ENCODE measurements around the gene TMOD1.
"Not testable (repeated sequence)": the region's sequence is repeated elsewhere in the genome, so short reads cannot be mapped to it uniquely, and the experiment has no call there.

The TMOD1 gene

GRCh38 chr9:97501177-97501971 lies at the start of gene TMOD1:
TMOD1 (plus strand) TSS chr9:97501666; CDS start chr9:97524189, 22,523 bp downstream.
- DNase-seq, result peak; percentile 61

- not testable (repeated sequence) for DNase-seq
Measured at GRCh38 chr9:97453573-97453972, 47.9 kb upstream of the TMOD1 start.

GRCh38 chr9:97456841-97457240 lies 44.6 kb upstream of the TMOD1 start:
- DNase-seq, result not testable (repeated sequence)

GRCh38 chr9:97459326-97459725 lies 42.1 kb upstream of the TMOD1 start:
- DNase-seq, result no peak

DNA sequence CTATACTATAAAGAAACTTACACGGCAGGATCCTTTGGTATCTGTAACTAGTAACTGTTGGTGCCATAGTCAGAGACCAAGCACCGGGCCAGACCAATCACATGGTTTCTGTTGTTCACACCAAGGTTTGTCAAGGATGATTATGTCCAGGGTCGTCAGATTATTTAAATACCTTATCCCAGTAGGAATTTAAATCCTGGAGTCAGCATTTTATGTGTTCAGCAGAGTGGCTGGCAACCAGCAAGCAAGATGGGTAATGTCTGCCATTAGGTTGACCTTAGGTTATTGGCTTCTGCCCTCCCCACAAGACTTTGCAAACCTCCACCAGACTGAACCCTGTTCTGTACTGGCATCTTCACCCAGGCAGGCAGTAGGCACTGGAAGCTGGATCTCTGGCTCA lies 39.3 kb upstream of the TMOD1 start:
- DNase-seq, result no peak

DNA sequence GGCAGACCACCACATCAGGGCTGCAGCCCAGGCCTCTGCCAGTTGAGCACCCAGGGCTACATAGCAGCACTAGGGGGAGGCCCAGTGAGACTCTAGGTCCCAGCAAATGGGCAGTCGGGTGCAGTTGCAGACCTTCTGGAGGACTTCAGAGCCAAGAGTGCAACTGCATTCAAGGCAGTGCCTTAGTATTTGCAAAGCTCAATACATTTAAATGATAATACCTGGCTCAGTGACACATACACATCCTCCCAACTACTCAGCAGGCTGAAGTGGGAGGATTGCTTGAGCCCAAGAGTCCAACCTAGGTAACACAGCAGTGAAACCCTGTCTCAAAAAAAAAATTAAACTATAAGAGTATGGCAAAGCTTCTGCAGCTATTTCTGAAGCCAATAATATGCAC lies 38.6 kb upstream of the TMOD1 start:
- no peak for DNase-seq

DNA sequence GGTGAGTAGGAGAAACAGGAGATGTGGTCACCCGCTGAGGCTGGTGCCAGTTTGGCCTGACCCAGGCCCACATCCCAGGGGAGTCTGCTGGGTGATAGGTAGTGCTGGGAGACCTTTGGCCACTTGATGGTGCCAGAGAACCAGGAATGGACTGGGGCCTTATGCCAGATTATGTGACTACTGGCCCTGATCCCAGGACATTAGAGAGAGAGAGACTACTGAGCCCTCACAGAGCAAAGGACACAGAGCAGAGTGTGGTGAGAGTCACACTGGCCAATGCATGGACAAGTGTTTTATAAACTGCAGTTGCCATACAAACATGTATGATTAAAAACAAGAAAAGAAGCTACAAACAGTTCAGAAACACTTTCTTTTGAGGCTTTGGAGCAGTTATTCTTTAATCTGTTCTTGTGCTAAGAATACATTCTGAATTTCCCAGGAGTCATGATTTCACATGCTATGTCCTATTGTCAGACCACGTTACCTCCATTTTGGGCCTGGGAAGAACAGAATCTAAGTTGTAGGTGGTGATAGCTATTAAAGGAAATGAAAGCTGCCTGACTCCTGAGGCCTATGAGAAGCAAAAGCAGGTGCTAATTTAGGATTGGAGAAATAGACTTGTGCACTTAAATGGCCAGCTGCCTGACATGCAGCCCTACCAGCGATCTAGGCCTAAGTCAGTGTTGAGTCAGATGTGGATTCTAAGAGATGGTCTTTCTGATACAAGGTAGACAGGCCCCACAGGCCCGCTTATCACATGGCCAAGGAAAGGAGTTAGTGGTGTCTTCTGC lies 32.6 kb upstream of the TMOD1 start:
- DNase-seq, result peak; percentile 66

GRCh38 chr9:97470076-97470475 lies 31.4 kb upstream of the TMOD1 start:
- no peak for DNase-seq

DNA sequence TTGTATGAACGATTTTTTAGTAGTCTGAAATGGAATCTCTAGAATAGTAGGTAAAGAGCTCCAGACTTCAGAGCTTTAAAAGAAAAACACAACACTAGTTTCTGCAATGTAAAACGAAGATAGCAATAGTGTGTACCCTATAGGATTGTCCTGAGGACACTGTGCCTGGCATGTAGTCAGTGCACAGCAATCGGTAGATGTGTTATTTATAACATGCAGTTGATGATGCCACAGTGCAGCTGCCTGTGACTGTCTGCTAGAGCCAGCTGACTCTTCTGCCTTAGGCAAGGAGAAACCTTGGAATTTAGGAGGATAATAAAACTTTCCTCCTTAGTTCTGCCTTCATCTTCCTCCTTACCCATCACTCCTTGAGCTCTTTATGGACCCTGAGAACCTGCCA lies 27.7 kb upstream of the TMOD1 start:
- DNase-seq, result no peak

DNA sequence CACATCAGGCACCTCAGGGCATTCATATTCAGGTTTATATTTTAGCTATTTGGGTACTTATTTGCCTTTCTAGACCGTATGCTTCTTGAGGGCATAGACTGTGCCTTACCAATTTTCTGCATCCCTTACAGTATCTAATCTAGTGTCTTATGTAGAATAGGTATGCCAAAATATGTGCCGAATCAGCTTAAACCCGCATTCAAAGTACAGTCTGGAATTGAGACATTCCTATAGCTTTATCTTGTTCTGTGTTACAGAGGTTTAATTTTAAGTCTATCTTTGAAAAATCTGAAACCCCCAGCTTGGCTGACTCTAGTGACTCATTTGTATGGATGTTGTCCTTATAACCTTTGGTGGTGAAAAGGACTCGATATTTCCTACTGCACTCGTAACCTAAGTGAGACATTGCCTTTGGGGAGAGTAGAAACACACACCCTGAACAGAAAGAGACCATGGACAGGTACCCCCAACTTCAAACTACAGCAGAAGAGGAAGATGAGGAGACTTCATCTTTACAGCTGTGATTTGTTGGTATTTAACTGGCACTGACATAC lies 27.0 kb upstream of the TMOD1 start:
- peak; percentile 62 for DNase-seq

DNA sequence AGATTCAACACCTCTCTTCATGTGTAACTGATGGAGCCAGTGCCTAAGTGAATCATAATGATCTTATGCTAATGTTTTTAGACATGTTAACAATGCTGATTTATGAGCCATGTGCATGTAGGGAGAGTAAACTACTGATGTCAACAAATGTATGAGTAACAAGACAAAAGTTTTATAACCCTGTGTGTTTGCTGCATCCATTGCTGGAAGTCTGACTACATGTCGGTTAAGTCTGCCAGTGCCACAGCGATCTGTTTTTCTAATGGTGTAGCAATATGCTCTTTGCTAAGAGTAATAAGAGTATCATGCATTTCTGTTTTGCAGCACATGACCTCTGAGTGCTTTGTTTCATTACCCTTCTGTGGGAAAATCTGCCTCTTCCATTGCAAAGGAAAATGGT lies 26.4 kb upstream of the TMOD1 start:
- DNase-seq, result peak; percentile 66

GRCh38 chr9:97478301-97478981 lies 23.0 kb upstream of the TMOD1 start:
- no peak for DNase-seq

DNA sequence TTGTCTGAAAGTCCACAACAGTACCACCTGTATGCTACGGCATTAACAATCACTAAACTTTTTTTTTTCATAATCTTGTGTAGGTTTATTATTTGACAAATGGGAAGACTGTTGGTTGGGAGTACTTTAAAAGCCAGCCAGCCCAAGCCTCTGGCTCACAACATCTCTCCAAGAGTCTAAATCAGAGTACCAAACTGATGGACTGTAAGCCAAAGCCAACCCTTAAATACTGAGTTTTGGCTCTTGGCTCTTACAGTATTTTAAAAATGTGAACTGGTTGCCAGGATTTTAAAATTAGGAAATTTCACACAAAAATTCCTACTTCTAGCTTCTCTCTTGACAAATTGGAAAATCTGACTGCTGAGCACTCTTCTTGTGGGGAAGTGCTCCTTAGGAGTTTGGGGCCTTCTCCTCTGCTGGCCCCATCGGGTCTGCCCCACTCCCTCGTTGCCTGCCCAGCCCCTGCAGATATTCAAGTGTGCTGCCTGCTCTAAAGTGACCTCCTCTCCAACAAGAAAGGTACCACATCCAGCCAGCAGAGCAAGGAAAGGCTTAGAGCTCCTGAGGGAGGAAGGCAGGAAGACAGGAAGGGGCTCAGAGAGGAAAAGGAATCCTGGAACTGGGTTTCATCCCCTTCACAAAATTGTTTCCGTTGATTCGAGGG lies 21.8 kb upstream of the TMOD1 start:
- DNase-seq, result no peak

- no peak for DNase-seq
Measured at GRCh38 chr9:97480174-97480573, 21.3 kb upstream of the TMOD1 start.

DNA sequence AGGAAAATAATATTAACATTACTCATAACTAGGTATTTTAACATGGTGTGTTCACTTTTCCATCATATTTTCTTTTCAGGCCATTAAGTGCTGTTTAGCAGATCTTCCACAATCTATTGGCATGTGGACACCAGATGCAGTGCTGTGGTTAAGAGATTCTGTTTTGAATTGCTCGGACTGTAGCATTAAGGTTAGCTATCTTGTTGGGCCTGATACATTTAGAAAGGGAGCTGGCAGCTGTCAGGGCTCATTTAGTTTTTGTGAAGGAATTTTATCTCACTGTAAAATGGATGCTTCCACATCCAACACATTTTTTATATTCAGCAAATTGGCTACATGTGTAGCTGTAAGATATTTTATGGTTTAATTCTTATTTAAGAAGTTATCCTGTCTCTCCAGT lies 20.7 kb upstream of the TMOD1 start:
- no peak for DNase-seq

GRCh38 chr9:97484134-97484533 lies 17.3 kb upstream of the TMOD1 start:
- no peak for DNase-seq

DNA sequence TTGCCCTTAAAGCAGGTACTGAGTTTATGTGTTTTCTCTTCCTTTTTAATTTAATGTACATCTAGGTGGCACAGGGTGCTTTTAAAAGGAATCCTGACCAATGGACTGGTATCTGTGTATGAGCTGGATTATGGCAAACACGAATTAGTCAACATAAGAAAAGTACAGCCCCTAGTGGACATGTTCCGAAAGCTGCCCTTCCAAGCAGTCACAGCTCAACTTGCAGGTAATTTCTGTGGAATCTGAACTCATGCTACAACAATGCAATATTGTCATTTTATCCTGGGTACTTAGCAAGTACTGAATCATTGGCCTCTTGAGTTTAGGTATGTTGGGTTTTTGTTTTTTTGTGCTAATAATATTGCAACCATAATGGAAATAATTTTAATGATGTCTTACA lies 14.4 kb upstream of the TMOD1 start:
- peak; percentile 30 for DNase-seq

DNA sequence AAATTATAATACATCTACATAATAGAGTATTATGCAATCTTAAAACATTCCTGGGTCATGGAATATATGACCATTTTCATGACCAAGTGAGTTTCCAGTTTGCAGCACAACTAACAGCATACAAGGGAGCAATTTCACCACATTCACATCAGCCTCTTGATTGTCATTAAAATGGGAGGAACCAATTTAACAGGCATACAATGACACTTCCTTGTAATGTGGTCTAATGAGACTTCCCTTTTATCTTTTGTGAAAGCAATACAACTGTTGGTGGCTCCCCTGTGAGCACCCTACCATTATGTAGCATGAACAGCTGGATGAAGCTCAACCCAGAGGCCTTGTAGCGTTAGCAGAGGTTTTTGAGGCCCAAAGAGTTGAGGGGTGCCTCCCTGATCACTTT lies 13.6 kb upstream of the TMOD1 start:
- DNase-seq, result no peak

- no peak for DNase-seq
Measured at GRCh38 chr9:97491216-97491999, 10.1 kb upstream of the TMOD1 start.

- DNase-seq, result not testable (repeated sequence)
Measured at GRCh38 chr9:97497558-97498375, 3.7 kb upstream of the TMOD1 start.

DNA sequence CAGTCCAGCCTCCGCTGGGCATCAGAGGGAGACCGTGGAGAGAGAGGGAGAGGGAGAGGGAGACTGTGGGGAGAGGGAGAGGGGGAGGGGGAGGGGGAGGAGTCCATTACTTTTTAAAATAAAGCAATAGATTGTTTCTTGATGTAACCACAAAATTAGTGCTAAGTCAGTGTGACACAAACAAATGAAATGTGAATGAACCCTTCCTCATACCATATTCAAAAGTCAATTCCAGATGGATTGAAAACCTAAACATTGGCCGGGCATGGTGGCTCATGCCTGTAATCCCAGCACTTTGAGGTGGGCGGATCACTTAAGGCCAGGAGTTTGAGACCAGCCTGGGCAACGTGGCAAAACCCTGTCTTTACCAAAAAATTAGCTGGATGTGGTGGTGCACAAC lies 2.6 kb upstream of the TMOD1 start:
- DNase-seq, result not testable (repeated sequence)

Data from EL (cell line).